SW 1271 (cell line): ENCODE data around the gene TRRAP.

ENCODE experiments used
- DNase-seq, 2 experiments: peaks; one replicate each; lab custom pipeline; 2025; lab: John Stamatoyannopoulos, UW

Gene TRRAP

GRCh38 chr7:99061001-99061776, 182.9 kb downstream of the TRRAP start:
- no peak for DNase-seq
